T-helper 2 cell treated with Interferon-gamma antibody and Interleukin-4, amounts not matched to agents 5 μg/mL and 100 μg/mL, for 36 hours (primary cell): ENCODE data around the gene CES4A.
A peak's percentile ranks its signal among the peaks of the same experiment; 100 is the strongest.
"Not testable (repeated sequence)": the region's sequence is repeated elsewhere in the genome, so short reads cannot be mapped to it uniquely, and the experiment has no call there.

ENCODE experiments used
- DNase-seq: peaks from one replicate; pipeline ENCODE4 v3.0.0; 2021; ENCODE audit warnings: low spot score
- H3K27ac Mint-ChIP-seq: one replicate; pipeline ENCODE4 v1.8.0; 2021; ENCODE audit warnings: mild to moderate bottlenecking, mixed read lengths
- H3K27me3 Mint-ChIP-seq: one replicate; pipeline ENCODE4 v1.8.0; 2021; ENCODE audit warnings: low read depth, mixed read lengths
- H3K36me3 Mint-ChIP-seq: one replicate; pipeline ENCODE4 v1.8.0; 2021; ENCODE audit warnings: low read depth, mixed read lengths
- H3K4me1 Mint-ChIP-seq: one replicate; pipeline ENCODE4 v1.8.0; 2021; ENCODE audit warnings: low read depth, mixed read lengths
- H3K4me3 Mint-ChIP-seq: one replicate; pipeline ENCODE4 v1.8.0; 2022; ENCODE audit warnings: mild to moderate bottlenecking, moderate library complexity, mixed read lengths
- H3K9me3 Mint-ChIP-seq: one replicate; pipeline ENCODE4 v1.8.0; 2021; ENCODE audit warnings: mixed read lengths

The CES4A gene

GRCh38 chr16:66950437-66950836, 38.0 kb upstream of the CES4A start:
- peaks cover 43% of the 10 kb centered on the region for H3K27me3 Mint-ChIP-seq
- no peak overlapping the region for H3K27ac Mint-ChIP-seq
- no peaks in the 10 kb centered on the region for H3K36me3 Mint-ChIP-seq
- peaks cover 9% of the 10 kb centered on the region for H3K9me3 Mint-ChIP-seq
- no peak for DNase-seq
- H3K4me1 Mint-ChIP-seq: peaks cover 25% of the 10 kb centered on the region
- H3K4me3 Mint-ChIP-seq: no peak overlapping the region

- Mint-ChIP-seq H3K9me3 (peaks cover 9% of the 10 kb centered on the region), H3K4me3 (no peak overlapping the region), H3K27me3 (peaks cover 43% of the 10 kb centered on the region), H3K36me3 (no peaks in the 10 kb centered on the region), H3K4me1 (peaks cover 25% of the 10 kb centered on the region), H3K27ac (no peak overlapping the region)
- DNase-seq: no peak
These were observed 37.2 kb upstream of the CES4A start for GRCh38 chr16:66950971-66951790.

GRCh38 chr16:66952430-66953110, 35.8 kb upstream of the CES4A start:
- H3K9me3 Mint-ChIP-seq: peaks cover 9% of the 10 kb centered on the region
- DNase-seq: no peak
- H3K27me3 Mint-ChIP-seq: peaks cover 43% of the 10 kb centered on the region
- no peak overlapping the region for H3K4me3 Mint-ChIP-seq
- H3K4me1 Mint-ChIP-seq: peaks cover 17% of the 10 kb centered on the region
- no peak overlapping the region for H3K27ac Mint-ChIP-seq
- H3K36me3 Mint-ChIP-seq: no peaks in the 10 kb centered on the region

GRCh38 chr16:66953462-66954096, 34.8 kb upstream of the CES4A start:
- H3K27ac Mint-ChIP-seq: no peak overlapping the region
- no peak overlapping the region for H3K4me3 Mint-ChIP-seq
- no peak for DNase-seq
- no peaks in the 10 kb centered on the region for H3K36me3 Mint-ChIP-seq
- peaks cover 9% of the 10 kb centered on the region for H3K9me3 Mint-ChIP-seq
- peaks cover 37% of the 10 kb centered on the region for H3K27me3 Mint-ChIP-seq
- peaks cover 17% of the 10 kb centered on the region for H3K4me1 Mint-ChIP-seq

- no peak overlapping the region for H3K27ac Mint-ChIP-seq
- H3K4me3 Mint-ChIP-seq: no peak overlapping the region
- peaks cover 9% of the 10 kb centered on the region for H3K9me3 Mint-ChIP-seq
- H3K4me1 Mint-ChIP-seq: peaks cover 20% of the 10 kb centered on the region
- peak; percentile 67 for DNase-seq
- no peaks in the 10 kb centered on the region for H3K36me3 Mint-ChIP-seq
- H3K27me3 Mint-ChIP-seq: peaks cover 31% of the 10 kb centered on the region
These were observed 34.2 kb upstream of the CES4A start for GRCh38 chr16:66954097-66954659.

GRCh38 chr16:66955363-66956153, 32.8 kb upstream of the CES4A start:
- not testable (repeated sequence) for H3K36me3 Mint-ChIP-seq, H3K9me3 Mint-ChIP-seq, H3K4me3 Mint-ChIP-seq, DNase-seq, H3K27ac Mint-ChIP-seq
- Mint-ChIP-seq H3K27me3 (peaks cover 19% of the 10 kb centered on the region), H3K4me1 (peaks cover 17% of the 10 kb centered on the region)

GRCh38 chr16:66956154-66956457, 32.3 kb upstream of the CES4A start:
- not testable (repeated sequence) for DNase-seq, H3K9me3 Mint-ChIP-seq, H3K36me3 Mint-ChIP-seq, H3K27ac Mint-ChIP-seq, H3K4me3 Mint-ChIP-seq
- Mint-ChIP-seq H3K4me1 (peaks cover 19% of the 10 kb centered on the region), H3K27me3 (peaks cover 15% of the 10 kb centered on the region)

GRCh38 chr16:66958857-66959703, 29.3 kb upstream of the CES4A start:
- Mint-ChIP-seq H3K27ac (peak overlapping the region; percentile 53), H3K4me3 (no peak overlapping the region), H3K36me3 (no peaks in the 10 kb centered on the region)

GRCh38 chr16:66959704-66960161, 28.7 kb upstream of the CES4A start:
- H3K27me3 Mint-ChIP-seq: no peaks in the 10 kb centered on the region
- no peak overlapping the region for H3K4me3 Mint-ChIP-seq
- no peak for DNase-seq
- H3K36me3 Mint-ChIP-seq: no peaks in the 10 kb centered on the region
- H3K27ac Mint-ChIP-seq: no peak overlapping the region
- no peaks in the 10 kb centered on the region for H3K9me3 Mint-ChIP-seq
- H3K4me1 Mint-ChIP-seq: peaks cover 25% of the 10 kb centered on the region

More at GRCh38 chr16:66958857-66959703, 29.3 kb upstream of the CES4A start:
- Mint-ChIP-seq H3K27me3 (no peaks in the 10 kb centered on the region), H3K4me1 (peaks cover 25% of the 10 kb centered on the region), H3K9me3 (no peaks in the 10 kb centered on the region)
- DNase-seq: no peak

- H3K27me3 Mint-ChIP-seq: no peaks in the 10 kb centered on the region
- H3K9me3 Mint-ChIP-seq: no peaks in the 10 kb centered on the region
- no peak overlapping the region for H3K27ac Mint-ChIP-seq
- H3K4me3 Mint-ChIP-seq: no peak overlapping the region
- no peak for DNase-seq
- peaks cover 25% of the 10 kb centered on the region for H3K4me1 Mint-ChIP-seq
- no peaks in the 10 kb centered on the region for H3K36me3 Mint-ChIP-seq
These were observed 28.1 kb upstream of the CES4A start for GRCh38 chr16:66960270-66960669.

- peaks cover 25% of the 10 kb centered on the region for H3K4me1 Mint-ChIP-seq
- H3K27ac Mint-ChIP-seq: peak within 1 kb of the TSS; percentile 76
- H3K4me3 Mint-ChIP-seq: peak within 1 kb of the TSS; percentile 82
These were observed 27.2 kb upstream of the CES4A start, which contains the start of gene CES3 for GRCh38 chr16:66961065-66961744. CES3 (plus strand) TSS chr16:66961266; CDS start chr16:66961308, 42 bp downstream.

GRCh38 chr16:66961914-66962313, 26.5 kb upstream of the CES4A start:
- Mint-ChIP-seq H3K27me3 (no peaks in the 10 kb centered on the region), H3K4me1 (peaks cover 25% of the 10 kb centered on the region), H3K27ac (peak overlapping the region; percentile 76), H3K36me3 (no peaks in the 10 kb centered on the region), H3K4me3 (peak overlapping the region; percentile 82), H3K9me3 (no peaks in the 10 kb centered on the region)
- no peak for DNase-seq

More at GRCh38 chr16:66961065-66961744, 27.2 kb upstream of the CES4A start, which contains the start of gene CES3:
- no peaks in the 10 kb centered on the region for H3K36me3 Mint-ChIP-seq
- H3K27me3 Mint-ChIP-seq: no peaks in the 10 kb centered on the region
- H3K9me3 Mint-ChIP-seq: no peaks in the 10 kb centered on the region
- peak; percentile 70 for DNase-seq
